Keratinocyte (primary cell): ENCODE data around the gene OR5L1.

Source experiments
- EZH2 ChIP-seq: IDR thresholded peaks from one replicate; pipeline ENCODE4 v1.6.1; 2012; ENCODE audit warnings: inconsistent platforms, mild to moderate bottlenecking, low read length, moderate library complexity
- TF ChIP-seq, protein P1 (sequence below), 3 experiments: IDR thresholded peaks in 1 of 3; conservative IDR thresholded peaks in 1 of 3; optimal IDR thresholded peaks in 1 of 3; 2 replicates in 2 of 3; 3 replicates in 1 of 3; pipeline versions ENCODE3 to v1.5.1; 2011; ENCODE audit warnings: low read length in 3 of 3, mild to moderate bottlenecking in 3 of 3, moderate library complexity in 2 of 3, control low read depth in 1 of 3, inconsistent platforms in 1 of 3; ENCODE audit not compliant: insufficient read depth in 2 of 3; ENCODE audit errors: extremely low read depth in 1 of 3

GRCh38 chr11:55806248-55806647 is 4.9 kb upstream of the OR5L1 start:
- TF ChIP-seq, protein P1, sequence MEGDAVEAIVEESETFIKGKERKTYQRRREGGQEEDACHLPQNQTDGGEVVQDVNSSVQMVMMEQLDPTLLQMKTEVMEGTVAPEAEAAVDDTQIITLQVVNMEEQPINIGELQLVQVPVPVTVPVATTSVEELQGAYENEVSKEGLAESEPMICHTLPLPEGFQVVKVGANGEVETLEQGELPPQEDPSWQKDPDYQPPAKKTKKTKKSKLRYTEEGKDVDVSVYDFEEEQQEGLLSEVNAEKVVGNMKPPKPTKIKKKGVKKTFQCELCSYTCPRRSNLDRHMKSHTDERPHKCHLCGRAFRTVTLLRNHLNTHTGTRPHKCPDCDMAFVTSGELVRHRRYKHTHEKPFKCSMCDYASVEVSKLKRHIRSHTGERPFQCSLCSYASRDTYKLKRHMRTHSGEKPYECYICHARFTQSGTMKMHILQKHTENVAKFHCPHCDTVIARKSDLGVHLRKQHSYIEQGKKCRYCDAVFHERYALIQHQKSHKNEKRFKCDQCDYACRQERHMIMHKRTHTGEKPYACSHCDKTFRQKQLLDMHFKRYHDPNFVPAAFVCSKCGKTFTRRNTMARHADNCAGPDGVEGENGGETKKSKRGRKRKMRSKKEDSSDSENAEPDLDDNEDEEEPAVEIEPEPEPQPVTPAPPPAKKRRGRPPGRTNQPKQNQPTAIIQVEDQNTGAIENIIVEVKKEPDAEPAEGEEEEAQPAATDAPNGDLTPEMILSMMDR (optimal IDR thresholded peaks at IDR 0.05 in 1 of 3, IDR thresholded peaks at IDR 0.05 in 1 of 3, conservative IDR thresholded peaks at IDR 0.05 in 1 of 3; ENCODE audit: extremely low read depth in 1 of 3, insufficient read depth in 2 of 3, low read length in 3 of 3), result no peak
- TF ChIP-seq EZH2, result no peak
